ACHN (cell line): ENCODE measurements around the gene LYRM9.
"Not testable (repeated sequence)": the region's sequence is repeated elsewhere in the genome, so short reads cannot be mapped to it uniquely, and the experiment has no call there.

Experiments
- DNase-seq: peaks from one replicate; pipeline ENCODE4 v3.0.0-alpha.2; 2015
- in situ Hi-C: cut with HindIII; loops from 2 replicates; pipeline ENCODE4 v1.10.0; 2017; ENCODE audit warnings: low sequenced_read_pairs, low pct_ligation_motif_present, low pct_unique_long_range_greater_than_20kb

LYRM9 gene

GRCh38 chr17:27849474-27850185 is 43.5 kb downstream of the LYRM9 start:
- no peak for DNase-seq
- in situ Hi-C loops: no loop called here

- in situ Hi-C loops: no loop called here
- DNase-seq: no peak
Observed at GRCh38 chr17:27848931-27849330, 44.2 kb downstream of the LYRM9 start.

GRCh38 chr17:27846808-27847307 is 46.3 kb downstream of the LYRM9 start:
- in situ Hi-C loops, DNase-seq: not testable (repeated sequence)

- in situ Hi-C loops: no loop called here
- no peak for DNase-seq
Observed at GRCh38 chr17:27846042-27846655, 47.0 kb downstream of the LYRM9 start.

GRCh38 chr17:27845264-27846041 is 47.7 kb downstream of the LYRM9 start:
- no peak for DNase-seq
- in situ Hi-C loops: no loop called here

- in situ Hi-C loops: no loop called here
- DNase-seq: no peak
Observed at GRCh38 chr17:27840688-27841087, 52.5 kb downstream of the LYRM9 start.

GRCh38 chr17:27840406-27840678 is 52.8 kb downstream of the LYRM9 start:
- DNase-seq, in situ Hi-C loops: not testable (repeated sequence)

- DNase-seq, in situ Hi-C loops: not testable (repeated sequence)
Observed at GRCh38 chr17:27839571-27840405, 53.4 kb downstream of the LYRM9 start.

- DNase-seq, in situ Hi-C loops: not testable (repeated sequence)
Observed at GRCh38 chr17:27838607-27839006, 54.6 kb downstream of the LYRM9 start.

- DNase-seq, in situ Hi-C loops: not testable (repeated sequence)
Observed at GRCh38 chr17:27837769-27838168, 55.4 kb downstream of the LYRM9 start.

GRCh38 chr17:27836651-27837050 is 56.5 kb downstream of the LYRM9 start:
- in situ Hi-C loops: no loop called here
- DNase-seq: no peak

- DNase-seq: no peak
- in situ Hi-C loops: no loop called here
Observed at GRCh38 chr17:27834571-27834970, 58.6 kb downstream of the LYRM9 start.

GRCh38 chr17:27832831-27833230 is 60.3 kb downstream of the LYRM9 start:
- in situ Hi-C loops: no loop called here
- no peak for DNase-seq

GRCh38 chr17:27829888-27830287 is 63.3 kb downstream of the LYRM9 start:
- DNase-seq, in situ Hi-C loops: not testable (repeated sequence)

GRCh38 chr17:27829143-27829711 is 63.9 kb downstream of the LYRM9 start:
- in situ Hi-C loops, DNase-seq: not testable (repeated sequence)
